Panc1 (cell line): ENCODE measurements around the gene SFRP5. TPM values are rescaled to one million over a fixed set of nuclear protein-coding genes. Genes with fewer than 3 reads are reported as not detected.

Experiments used
- ATAC-seq: fragments of 200-7000 bp; cut with Tn5 transposase; 2 replicates; pipeline ENCODE4 v1.9.1; 2020; ENCODE audit warnings: mild to moderate bottlenecking, moderate library complexity
- BruUV-seq: library from RNA; stranded (reverse); fragments of 400-500 nt; replicated peaks from 2 replicates; lab custom pipeline; 2021; lab: Mats Ljungman, UMichigan
- CTCF ChIA-PET: fragments of 300-600 bp; sonication (Branson Sonifier 250); formaldehyde crosslinking; loops from one replicate; lab custom pipeline; 2022; ENCODE audit warnings: antibody characterized with exemption; lab: Charles Lee
- POLR2A ChIA-PET: fragments of 300-600 bp; sonication (Branson Sonifier 250); formaldehyde crosslinking; loops from one replicate; lab custom pipeline; 2022; ENCODE audit warnings: antibody characterized with exemption; lab: Charles Lee
- DNase-seq: peaks from one replicate; pipeline ENCODE4 v3.0.0-alpha.2; 2010; ENCODE audit warnings: low read depth, low spot score
- H3K27ac ChIP-seq: 2 replicates; pipeline ENCODE4 v1.5.1; 2011; ENCODE audit warnings: mild to moderate bottlenecking, low read length, inconsistent platforms
- H3K27me3 ChIP-seq: fragments of 200-500 bp; sonication (Bioruptor generic); 2 replicates; pipeline ENCODE4 v1.6.0; 2014; ENCODE audit warnings: low read length, inconsistent platforms; ENCODE audit not compliant: control insufficient read depth, insufficient read depth
- H3K36me3 ChIP-seq: fragments of 200-500 bp; sonication (Bioruptor generic); 2 replicates; pipeline ENCODE4 v1.5.1; 2014; ENCODE audit warnings: inconsistent platforms, mild to moderate bottlenecking, low read length, moderate library complexity; ENCODE audit not compliant: control insufficient read depth, insufficient read depth
- H3K4me1 ChIP-seq: 2 replicates; pipeline ENCODE4 v1.5.1; 2011; ENCODE audit warnings: inconsistent platforms, mild to moderate bottlenecking, low read length, moderate library complexity; ENCODE audit not compliant: control insufficient read depth, insufficient read depth
- H3K4me3 ChIP-seq, 2 experiments: 2 replicates each; pipeline ENCODE4 v1.5.1; 2011 to 2012; ENCODE audit warnings: low read depth in 2 of 2, low read length in 2 of 2, mild to moderate bottlenecking in 2 of 2, inconsistent platforms in 1 of 2, moderate library complexity in 1 of 2
- H3K9me3 ChIP-seq: fragments of 200-500 bp; sonication (Bioruptor generic); 2 replicates; pipeline ENCODE4 v1.5.1; 2014; ENCODE audit warnings: low read depth, mild to moderate bottlenecking, inconsistent platforms, low read length, moderate library complexity; ENCODE audit not compliant: control insufficient read depth, insufficient read depth
- CTCF ChIP-seq: fragments of 450-650 bp; IDR thresholded peaks from 2 replicates; pipeline ENCODE4 v1.5.1; 2017; ENCODE audit warnings: mild to moderate bottlenecking
- POLR2AphosphoS5 ChIP-seq: IDR thresholded peaks from 2 replicates; pipeline ENCODE4 v1.6.1; 2012; ENCODE audit warnings: mild to moderate bottlenecking, low read depth, low read length, moderate library complexity
- SIN3A ChIP-seq: IDR thresholded peaks from 2 replicates; pipeline ENCODE4 v1.6.1; 2012; ENCODE audit warnings: low read depth, mild to moderate bottlenecking, low read length, moderate library complexity, borderline replicate concordance; ENCODE audit not compliant: insufficient read depth
- in situ Hi-C: cut with HindIII; loops from 2 replicates; pipeline ENCODE4 v1.10.0; 2016; ENCODE audit warnings: low sequenced_read_pairs, low pct_unique_long_range_greater_than_20kb
- intact Hi-C: fragments of 100-400 bp; cut with micrococcal nuclease; formaldehyde crosslinking; loops from one replicate; pipeline ENCODE4 v1.10.0; 2022; ENCODE audit not compliant: unreplicated experiment
- total RNA-seq: library from RNA; stranded (reverse); gene quantifications from one replicate; pipeline ENCODE4 v1.2.1, GENCODE V29; 2021; ENCODE audit not compliant: unreplicated experiment

Gene SFRP5
- total RNA-seq, 1 experiment from 2014 or later: 0.64 TPM

- POLR2A ChIA-PET: no interaction called here
- Histone ChIP-seq H3K27me3 (no peaks in the 10 kb centered on the region), H3K4me3 (no peak overlapping the region), H3K36me3 (no peaks in the 10 kb centered on the region), H3K4me1 (no peaks in the 10 kb centered on the region; the same call in 1 of the 2 replicates), H3K27ac (no peak overlapping the region), H3K9me3 (no peaks in the 10 kb centered on the region; the same call in 1 of the 2 replicates)
- TF ChIP-seq POLR2AphosphoS5: no peak
- TF ChIP-seq CTCF: peak; percentile 70
- CTCF ChIA-PET: interaction anchor here (0.7 kb wide), 1 partner anchor 30 kb away, joined by 3 read pairs; no protein-coding TSS in a partner anchor
- DNase-seq (no peak), ATAC-seq (no peak)
- intact Hi-C loops: loop anchor here (2.0 kb wide), 1 partner anchor 55 kb away; no protein-coding TSS in a partner anchor
- BruUV-seq: no TSS peak
- in situ Hi-C loops: no loop called here
Observed at GRCh38 chr10:97732052-97732359, 39.8 kb downstream of the SFRP5 start.

GRCh38 chr10:97731346-97732051 is 40.3 kb downstream of the SFRP5 start:
- no peak overlapping the region for H3K4me3 ChIP-seq
- no peak overlapping the region for H3K27ac ChIP-seq
- peak; percentile 82 for DNase-seq
- ChIA-PET CTCF (interaction anchor here (0.6 to 0.8 kb wide), 4 partner anchors 19 to 30 kb away, joined by 3 read pairs; no protein-coding TSS in a partner anchor), POLR2A (no interaction called here)
- H3K27me3 ChIP-seq: no peaks in the 10 kb centered on the region
- in situ Hi-C loops: no loop called here
- peak; percentile 90 for ATAC-seq
- intact Hi-C loops: loop anchor here (1.0 to 2.0 kb wide), 2 partner anchors 22 to 55 kb away; no protein-coding TSS in a partner anchor
- TF ChIP-seq CTCF: peak; percentile 93
- no peak for TF ChIP-seq SIN3A
- no peaks in the 10 kb centered on the region for H3K36me3 ChIP-seq
- no TSS peak for BruUV-seq
- no peaks in the 10 kb centered on the region; the same call in 1 of the 2 replicates for H3K9me3 ChIP-seq
- no peaks in the 10 kb centered on the region; the same call in 1 of the 2 replicates for H3K4me1 ChIP-seq

GRCh38 chr10:97729014-97729413 is 42.8 kb downstream of the SFRP5 start:
- POLR2A ChIA-PET: no interaction called here
- CTCF ChIA-PET: no interaction called here
- Histone ChIP-seq H3K27me3 (no peaks in the 10 kb centered on the region), H3K4me3 (no peak overlapping the region), H3K9me3 (no peaks in the 10 kb centered on the region), H3K27ac (no peak overlapping the region), H3K36me3 (no peaks in the 10 kb centered on the region), H3K4me1 (no peaks in the 10 kb centered on the region; the same call in 1 of the 2 replicates)
- no peak for ATAC-seq
- intact Hi-C loops: no loop called here
- in situ Hi-C loops: loop anchor here (5.0 kb wide), 1 partner anchor 42 kb away; the partner anchor contains the start of gene AVPI1
- DNase-seq: no peak
- TF ChIP-seq CTCF: no peak
- no TSS peak for BruUV-seq
